PFSK-1 (cell line): ENCODE data around the gene HDAC6.

Experiments
- FOXP2 ChIP-seq: optimal IDR thresholded peaks from 2 replicates; pipeline ENCODE3; 2011; ENCODE audit warnings: borderline replicate concordance, control low read depth, inconsistent platforms; ENCODE audit not compliant: insufficient read depth; ENCODE audit errors: extremely low read length, extremely low read depth
- POLR2AphosphoS5 ChIP-seq: IDR thresholded peaks from 2 replicates; pipeline ENCODE4 v1.6.1; 2012; ENCODE audit warnings: low read depth, mild to moderate bottlenecking, control low read depth, low read length, moderate library complexity
- TF ChIP-seq, protein P1 (sequence below), 2 experiments: IDR thresholded peaks; 2 replicates each; pipeline versions ENCODE4 v1.6.1 to v1.8.0; 2011 to 2012; ENCODE audit warnings: low read depth in 2 of 2, low read length in 2 of 2, control low read depth in 1 of 2, inconsistent platforms in 1 of 2, mild to moderate bottlenecking in 1 of 2, moderate library complexity in 1 of 2; ENCODE audit not compliant: insufficient read depth in 1 of 2

DNA sequence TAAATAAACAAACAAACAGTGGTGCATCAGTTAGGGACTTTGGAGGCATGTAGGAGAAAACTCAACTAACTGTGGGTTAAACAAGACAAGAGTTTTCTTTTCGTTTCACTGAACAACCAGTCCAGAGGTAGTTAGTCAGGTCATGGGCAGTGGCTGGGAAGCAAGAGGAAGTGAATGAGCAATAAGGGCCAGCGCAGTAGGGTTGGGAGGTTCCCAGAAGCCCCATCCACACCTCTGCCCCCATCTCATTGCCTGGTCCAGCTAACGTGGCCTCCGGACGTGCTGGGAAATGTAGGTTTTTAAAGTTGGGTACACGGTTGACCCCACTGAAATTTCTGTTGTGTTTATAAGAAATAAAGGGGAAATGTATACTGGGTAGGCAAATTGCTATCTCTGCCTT, 31.6 kb upstream of the HDAC6 start:
- TF ChIP-seq, protein P1, sequence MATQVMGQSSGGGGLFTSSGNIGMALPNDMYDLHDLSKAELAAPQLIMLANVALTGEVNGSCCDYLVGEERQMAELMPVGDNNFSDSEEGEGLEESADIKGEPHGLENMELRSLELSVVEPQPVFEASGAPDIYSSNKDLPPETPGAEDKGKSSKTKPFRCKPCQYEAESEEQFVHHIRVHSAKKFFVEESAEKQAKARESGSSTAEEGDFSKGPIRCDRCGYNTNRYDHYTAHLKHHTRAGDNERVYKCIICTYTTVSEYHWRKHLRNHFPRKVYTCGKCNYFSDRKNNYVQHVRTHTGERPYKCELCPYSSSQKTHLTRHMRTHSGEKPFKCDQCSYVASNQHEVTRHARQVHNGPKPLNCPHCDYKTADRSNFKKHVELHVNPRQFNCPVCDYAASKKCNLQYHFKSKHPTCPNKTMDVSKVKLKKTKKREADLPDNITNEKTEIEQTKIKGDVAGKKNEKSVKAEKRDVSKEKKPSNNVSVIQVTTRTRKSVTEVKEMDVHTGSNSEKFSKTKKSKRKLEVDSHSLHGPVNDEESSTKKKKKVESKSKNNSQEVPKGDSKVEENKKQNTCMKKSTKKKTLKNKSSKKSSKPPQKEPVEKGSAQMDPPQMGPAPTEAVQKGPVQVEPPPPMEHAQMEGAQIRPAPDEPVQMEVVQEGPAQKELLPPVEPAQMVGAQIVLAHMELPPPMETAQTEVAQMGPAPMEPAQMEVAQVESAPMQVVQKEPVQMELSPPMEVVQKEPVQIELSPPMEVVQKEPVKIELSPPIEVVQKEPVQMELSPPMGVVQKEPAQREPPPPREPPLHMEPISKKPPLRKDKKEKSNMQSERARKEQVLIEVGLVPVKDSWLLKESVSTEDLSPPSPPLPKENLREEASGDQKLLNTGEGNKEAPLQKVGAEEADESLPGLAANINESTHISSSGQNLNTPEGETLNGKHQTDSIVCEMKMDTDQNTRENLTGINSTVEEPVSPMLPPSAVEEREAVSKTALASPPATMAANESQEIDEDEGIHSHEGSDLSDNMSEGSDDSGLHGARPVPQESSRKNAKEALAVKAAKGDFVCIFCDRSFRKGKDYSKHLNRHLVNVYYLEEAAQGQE (IDR thresholded peaks at IDR 0.05; ENCODE audit: insufficient read depth in 1 of 2, low read depth in 2 of 2, low read length in 2 of 2): no peak
- TF ChIP-seq POLR2AphosphoS5 (no peak), FOXP2 (no peak)
